ENCODE results near the gene RSRC2.
"Not testable (repeated sequence)": the region's sequence is repeated elsewhere in the genome, so short reads cannot be mapped to it uniquely, and the experiment has no call there.

Gene RSRC2

GRCh38 chr12:122526683-122527477 is at the start of gene RSRC2, which contains the start of gene KNTC1:
Gene RSRC2 (minus strand): TSS chr12:122526936. CDS start chr12:122526853, 83 bp downstream.
Gene KNTC1 (plus strand): TSS chr12:122527249. CDS start chr12:122530064, 2,815 bp downstream.
- peak; percentile 99 to 100 for DNase-seq

- DNase-seq = no peak
Measured at GRCh38 chr12:122571821-122572220, 45.1 kb upstream of the RSRC2 start.

GRCh38 chr12:122570006-122570405 is 43.3 kb upstream of the RSRC2 start:
- not testable (repeated sequence) for DNase-seq

- no peak for DNase-seq
Measured at GRCh38 chr12:122569288-122569687, 42.6 kb upstream of the RSRC2 start.

GRCh38 chr12:122566816-122567215 is 40.1 kb upstream of the RSRC2 start:
- DNase-seq = not testable (repeated sequence)

GRCh38 chr12:122563361-122563760 is 36.6 kb upstream of the RSRC2 start:
- DNase-seq = no peak

GRCh38 chr12:122560138-122560537 is 33.4 kb upstream of the RSRC2 start:
- DNase-seq = no peak

GRCh38 chr12:122558745-122559641 is 32.3 kb upstream of the RSRC2 start:
- no peak for DNase-seq

- DNase-seq = no peak
Measured at GRCh38 chr12:122547330-122547729, 20.6 kb upstream of the RSRC2 start.

- no peak for DNase-seq
Measured at GRCh38 chr12:122545855-122546254, 19.1 kb upstream of the RSRC2 start.

- DNase-seq = no peak
Measured at GRCh38 chr12:122544537-122544936, 17.8 kb upstream of the RSRC2 start.

GRCh38 chr12:122538496-122538895 is 11.8 kb upstream of the RSRC2 start:
- no peak for DNase-seq

- DNase-seq = no peak
Measured at GRCh38 chr12:122537021-122537420, 10.3 kb upstream of the RSRC2 start.

- no peak for DNase-seq
Measured at GRCh38 chr12:122533856-122534255, 7.1 kb upstream of the RSRC2 start.

- no peak for DNase-seq
Measured at GRCh38 chr12:122528992-122529391, 2.3 kb upstream of the RSRC2 start.

GRCh38 chr12:122528582-122528981 is 1.8 kb upstream of the RSRC2 start:
- no peak for DNase-seq

GRCh38 chr12:122527478-122527944 is 775 bp upstream of the RSRC2 start:
- DNase-seq = peak; percentile 35 to 39

- DNase-seq = no peak
Measured at GRCh38 chr12:122523846-122524718, 2.7 kb downstream of the RSRC2 start.

- no peak for DNase-seq
Measured at GRCh38 chr12:122523280-122523679, 3.5 kb downstream of the RSRC2 start.

- DNase-seq = no peak
Measured at GRCh38 chr12:122520676-122521075, 6.1 kb downstream of the RSRC2 start.

GRCh38 chr12:122519418-122519817 is 7.3 kb downstream of the RSRC2 start:
- no peak for DNase-seq

- DNase-seq = no peak
Measured at GRCh38 chr12:122518908-122519307, 7.8 kb downstream of the RSRC2 start.

- no peak for DNase-seq
Measured at GRCh38 chr12:122517877-122518276, 8.9 kb downstream of the RSRC2 start.

Data from CD4-positive, alpha-beta T cell treated with Interleukin-4 for 1 hour (primary cell).